Endothelial cell of umbilical vein (primary cell): ENCODE measurements around the gene RAB10. TPM values are rescaled to one million over a fixed set of nuclear protein-coding genes. Genes with fewer than 3 reads are reported as not detected.

Experiments
- BruUV-seq: library from RNA; stranded (reverse); fragments of 400-500 nt; replicated peaks from 2 replicates; lab custom pipeline; 2021; lab: Mats Ljungman, UMichigan
- CTCF ChIA-PET: fragments of 300-600, 350-600 bp; sonication (Branson Sonifier 250); formaldehyde crosslinking; loops from one replicate; lab custom pipeline; 2021; ENCODE audit warnings: antibody characterized with exemption, inconsistent platforms; lab: Charles Lee
- POLR2A ChIA-PET: fragments of 300-600, 350-600 bp; sonication (Branson Sonifier 250); formaldehyde crosslinking; loops from one replicate; lab custom pipeline; 2021; ENCODE audit warnings: antibody characterized with exemption, inconsistent platforms; lab: Charles Lee
- DNase-seq: peaks from one replicate; pipeline ENCODE4 v3.0.0-alpha.2; 2011; ENCODE audit warnings: low read depth, low spot score
- FAIRE-seq: peaks from 2 replicates; lab custom pipeline; 2011; peaks lifted over from hg19 to GRCh38; lab: Jason Lieb, UNC
- H2AFZ ChIP-seq: 2 replicates; pipeline ENCODE4 v1.6.0; 2012; ENCODE audit warnings: low read depth, low read length, control low read depth, inconsistent platforms
- H3K27ac ChIP-seq: 2 replicates; pipeline ENCODE4 v1.5.1; 2011; ENCODE audit warnings: low read depth, mild to moderate bottlenecking, control low read depth, low read length, moderate library complexity; ENCODE audit not compliant: insufficient read depth
- H3K27me3 ChIP-seq, 2 experiments: 2 replicates each; pipeline versions ENCODE4 v1.6.0 to v1.6.1; 2011; ENCODE audit warnings: low read length in 2 of 2, mixed read lengths in 1 of 2; ENCODE audit not compliant: control insufficient read depth in 2 of 2, insufficient read depth in 2 of 2
- H3K36me3 ChIP-seq, 2 experiments: 2 replicates in 1 of 2; 3 replicates in 1 of 2; pipeline ENCODE4 v1.5.1; 2011; ENCODE audit warnings: low read length in 2 of 2, mild to moderate bottlenecking in 1 of 2, moderate library complexity in 1 of 2; ENCODE audit not compliant: control insufficient read depth in 2 of 2, insufficient read depth in 2 of 2; ENCODE audit errors: extremely low read depth in 1 of 2
- H3K4me1 ChIP-seq: 3 replicates; pipeline ENCODE4 v1.5.1; 2011; ENCODE audit warnings: mild to moderate bottlenecking, low read length; ENCODE audit not compliant: control insufficient read depth, insufficient read depth; ENCODE audit errors: extremely low read depth
- H3K4me2 ChIP-seq: 2 replicates; pipeline ENCODE4 v1.6.1; 2011; ENCODE audit warnings: low read length, control low read depth, mixed read lengths; ENCODE audit not compliant: insufficient read depth
- H3K4me3 ChIP-seq, 3 experiments: fragments of 200-600 bp in 1 of 3; sonication (generic), shearing (Covaris generic) in 1 of 3; replicated peaks in 1 of 3; 2 replicates each; pipeline ENCODE4 v1.5.1; 2011 to 2016; ENCODE audit warnings: control low read depth in 3 of 3, low read length in 3 of 3, mild to moderate bottlenecking in 2 of 3, inconsistent platforms in 1 of 3, low read depth in 1 of 3, moderate library complexity in 1 of 3; ENCODE audit not compliant: insufficient read depth in 1 of 3
- H3K79me2 ChIP-seq: 2 replicates; pipeline ENCODE4 v1.6.0; 2012; ENCODE audit warnings: low read length, inconsistent platforms; ENCODE audit not compliant: control insufficient read depth, insufficient read depth
- H3K9ac ChIP-seq: replicated peaks from 2 replicates; pipeline ENCODE3; 2011; ENCODE audit warnings: low read length, control low read depth; ENCODE audit not compliant: insufficient read depth; ENCODE audit errors: extremely low read depth
- H3K9me1 ChIP-seq: replicated peaks from 3 replicates; pipeline ENCODE4 v1.6.0; 2011; ENCODE audit warnings: mild to moderate bottlenecking, low read length; ENCODE audit not compliant: control insufficient read depth, insufficient read depth; ENCODE audit errors: extremely low read depth
- H3K9me3 ChIP-seq: replicated peaks from 2 replicates; pipeline ENCODE4 v1.5.1; 2012; ENCODE audit warnings: low read length, inconsistent platforms; ENCODE audit not compliant: control insufficient read depth, insufficient read depth
- H4K20me1 ChIP-seq: replicated peaks from 2 replicates; pipeline ENCODE3; 2011; ENCODE audit warnings: mild to moderate bottlenecking, low read length; ENCODE audit not compliant: control insufficient read depth, insufficient read depth; ENCODE audit errors: extremely low read depth
- EZH2 ChIP-seq: IDR thresholded peaks from 2 replicates; pipeline ENCODE4 v1.6.1; 2012; ENCODE audit warnings: borderline replicate concordance, low read depth, mild to moderate bottlenecking, moderate library complexity, low read length, inconsistent platforms; ENCODE audit not compliant: severe bottlenecking
- FOS ChIP-seq: IDR thresholded peaks from 2 replicates; pipeline ENCODE4 v1.6.1; 2011; ENCODE audit warnings: mild to moderate bottlenecking, low read length, moderate library complexity, borderline replicate concordance; ENCODE audit not compliant: insufficient read depth
- GATA2 ChIP-seq: IDR thresholded peaks from 2 replicates; pipeline ENCODE4 v1.7.0; 2011; ENCODE audit warnings: low read depth, mild to moderate bottlenecking, moderate library complexity, mixed read lengths, low read length; ENCODE audit not compliant: insufficient read length, insufficient read depth
- JUN ChIP-seq: IDR thresholded peaks from 2 replicates; pipeline ENCODE4 v1.6.1; 2011; ENCODE audit warnings: borderline replicate concordance, low read depth; ENCODE audit not compliant: insufficient read length, insufficient read depth
- MYC ChIP-seq: IDR thresholded peaks from one replicate; pipeline ENCODE4 v1.6.1; 2011; ENCODE audit warnings: mild to moderate bottlenecking, low read depth, low read length
- POLR2A ChIP-seq: IDR thresholded peaks from 2 replicates; pipeline ENCODE4 v1.6.1; 2012; ENCODE audit warnings: low read depth, mild to moderate bottlenecking, control low read depth, low read length
- POLR2AphosphoS5 ChIP-seq: IDR thresholded peaks from 2 replicates; pipeline ENCODE4 v1.6.1; 2012; ENCODE audit warnings: low read depth, mild to moderate bottlenecking, control low read depth, low read length, moderate library complexity; ENCODE audit not compliant: insufficient read depth
- dilution Hi-C: fragments of 300-500 bp; cut with MboI; formaldehyde crosslinking; loops from one replicate; pipeline ENCODE4 v1.15.0; 2019; ENCODE audit warnings: low sequenced_read_pairs; ENCODE audit not compliant: extremely low pct_ligation_motif_present
- intact Hi-C: fragments of 100-400 bp; cut with micrococcal nuclease; formaldehyde crosslinking; loops from one replicate; pipeline ENCODE4 v1.10.0; 2022
- polyA plus RNA-seq, 4 experiments: library from polyadenylated mRNA; depleted of rRNA in 3 of 4; stranded (reverse) in 3 of 4; unstranded in 1 of 4; fragments of >200 nt; gene quantifications; 2 replicates each; pipeline versions ENCODE4 v1.2.1 to v1.2.3, GENCODE V29; 2011 to 2012; ENCODE audit warnings: missing spikeins in 1 of 4
- total RNA-seq: library from RNA; stranded (reverse); gene quantifications from 2 replicates; pipeline ENCODE4 v1.2.3, GENCODE V29; 2021
- TF ChIP-seq, protein P1 (sequence below), 2 donors: IDR thresholded peaks; 1 replicate in 1 of 2; 2 replicates in 1 of 2; pipeline ENCODE4 v1.5.1; 2011; ENCODE audit warnings: low read length in 2 of 2, mild to moderate bottlenecking in 2 of 2, moderate library complexity in 2 of 2, control low read depth in 1 of 2, inconsistent platforms in 1 of 2, low read depth in 1 of 2; ENCODE audit not compliant: insufficient read depth in 1 of 2; ENCODE audit errors: extremely low read depth in 1 of 2
- TF ChIP-seq, protein P2 (sequence below): IDR thresholded peaks from 2 replicates; pipeline ENCODE4 v1.6.1; 2011; ENCODE audit not compliant: insufficient read depth, insufficient read length

RAB10 gene
- total and polyA plus RNA-seq, 2 donors (not counting 3 experiments of a cell fraction or from before 2014, with no cell fraction given): 45.1 to 104 TPM

DNA sequence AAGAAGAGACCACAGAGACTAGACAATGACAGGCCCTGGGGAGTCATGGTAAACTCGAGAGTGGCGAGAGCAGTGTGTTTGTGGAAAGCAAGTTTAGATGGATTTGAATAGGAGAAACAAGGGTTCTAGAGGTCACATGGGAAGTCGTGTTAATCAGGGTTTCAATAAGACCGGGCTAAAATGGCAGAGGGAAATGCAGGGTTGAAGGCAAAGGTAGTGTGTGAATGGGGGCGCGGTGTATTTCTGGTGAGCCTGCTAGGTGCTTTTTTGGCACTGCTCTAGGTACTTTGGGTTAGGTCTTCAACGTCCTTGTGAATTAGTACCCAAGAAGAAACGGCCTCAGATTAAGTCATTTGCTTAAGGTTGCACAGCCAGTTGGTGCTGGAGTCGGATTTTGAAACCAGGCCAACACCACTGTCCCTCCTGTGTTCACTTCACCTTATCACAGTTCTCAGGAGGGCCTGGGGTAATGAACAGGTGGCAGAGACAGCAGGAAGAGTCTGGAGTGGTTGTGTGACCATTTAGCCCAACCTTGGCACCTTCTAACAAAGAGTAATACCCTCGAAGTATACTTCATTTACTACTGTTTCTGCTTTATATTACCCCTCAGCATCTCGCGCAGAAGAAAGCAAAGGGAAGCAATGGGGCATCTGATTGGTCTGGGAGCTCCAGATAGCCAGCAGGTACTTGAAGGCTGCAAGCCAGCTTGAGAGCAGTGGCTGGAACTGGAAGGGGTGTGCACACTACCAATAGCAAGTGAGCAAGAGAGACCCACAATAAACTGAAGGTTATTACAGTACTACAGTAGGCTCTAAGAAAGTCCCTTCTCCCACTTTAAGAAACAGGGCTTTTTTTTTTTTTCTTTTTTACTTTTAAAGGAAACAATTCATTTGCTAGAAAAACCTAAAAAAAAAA is 105.6 kb downstream of the RAB10 start:
- Histone ChIP-seq H3K36me3 (no peaks in the 10 kb centered on the region), H3K4me1 (no peaks in the 10 kb centered on the region), H3K9me3 (no peaks in the 10 kb centered on the region), H3K4me2 (no peak overlapping the region), H2AFZ (no peak overlapping the region), H3K27me3 (no peaks in the 10 kb centered on the region), H3K27ac (no peak overlapping the region), H3K4me3 (no peak overlapping the region), H3K9ac (no peak overlapping the region), H3K9me1 (no peaks in the 10 kb centered on the region), H3K79me2 (no peaks in the 10 kb centered on the region), H4K20me1 (no peaks in the 10 kb centered on the region)
- TF ChIP-seq, protein P1, sequence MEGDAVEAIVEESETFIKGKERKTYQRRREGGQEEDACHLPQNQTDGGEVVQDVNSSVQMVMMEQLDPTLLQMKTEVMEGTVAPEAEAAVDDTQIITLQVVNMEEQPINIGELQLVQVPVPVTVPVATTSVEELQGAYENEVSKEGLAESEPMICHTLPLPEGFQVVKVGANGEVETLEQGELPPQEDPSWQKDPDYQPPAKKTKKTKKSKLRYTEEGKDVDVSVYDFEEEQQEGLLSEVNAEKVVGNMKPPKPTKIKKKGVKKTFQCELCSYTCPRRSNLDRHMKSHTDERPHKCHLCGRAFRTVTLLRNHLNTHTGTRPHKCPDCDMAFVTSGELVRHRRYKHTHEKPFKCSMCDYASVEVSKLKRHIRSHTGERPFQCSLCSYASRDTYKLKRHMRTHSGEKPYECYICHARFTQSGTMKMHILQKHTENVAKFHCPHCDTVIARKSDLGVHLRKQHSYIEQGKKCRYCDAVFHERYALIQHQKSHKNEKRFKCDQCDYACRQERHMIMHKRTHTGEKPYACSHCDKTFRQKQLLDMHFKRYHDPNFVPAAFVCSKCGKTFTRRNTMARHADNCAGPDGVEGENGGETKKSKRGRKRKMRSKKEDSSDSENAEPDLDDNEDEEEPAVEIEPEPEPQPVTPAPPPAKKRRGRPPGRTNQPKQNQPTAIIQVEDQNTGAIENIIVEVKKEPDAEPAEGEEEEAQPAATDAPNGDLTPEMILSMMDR (IDR thresholded peaks at IDR 0.05; ENCODE audit: extremely low read depth in 1 of 2, insufficient read depth in 1 of 2, low read depth in 1 of 2, low read length in 2 of 2): no peak
- TF ChIP-seq, protein P2, sequence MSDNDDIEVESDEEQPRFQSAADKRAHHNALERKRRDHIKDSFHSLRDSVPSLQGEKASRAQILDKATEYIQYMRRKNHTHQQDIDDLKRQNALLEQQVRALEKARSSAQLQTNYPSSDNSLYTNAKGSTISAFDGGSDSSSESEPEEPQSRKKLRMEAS: no peak
- TF ChIP-seq POLR2A (no peak), GATA2 (no peak), POLR2AphosphoS5 (no peak), MYC (no peak), FOS (no peak), JUN (no peak), EZH2 (no peak)
- BruUV-seq: no TSS peak
- CTCF ChIA-PET: interaction anchor here (4.1 kb wide), 1 partner anchor 148 kb away, joined by 16 read pairs; no protein-coding TSS in a partner anchor
- POLR2A ChIA-PET: no interaction called here
- no peak for FAIRE-seq
- dilution Hi-C loops (no loop called here), intact Hi-C loops (no loop called here)
- no peak for DNase-seq
